GM12872 (cell line): ENCODE results near the gene HACD4.

Experiments used
- TF ChIP-seq, protein P1 (sequence below): IDR thresholded peaks from 3 replicates; pipeline ENCODE4 v1.5.1; 2011; ENCODE audit warnings: low read depth, mild to moderate bottlenecking, low read length, moderate library complexity; ENCODE audit not compliant: insufficient read depth

HACD4 gene

DNA sequence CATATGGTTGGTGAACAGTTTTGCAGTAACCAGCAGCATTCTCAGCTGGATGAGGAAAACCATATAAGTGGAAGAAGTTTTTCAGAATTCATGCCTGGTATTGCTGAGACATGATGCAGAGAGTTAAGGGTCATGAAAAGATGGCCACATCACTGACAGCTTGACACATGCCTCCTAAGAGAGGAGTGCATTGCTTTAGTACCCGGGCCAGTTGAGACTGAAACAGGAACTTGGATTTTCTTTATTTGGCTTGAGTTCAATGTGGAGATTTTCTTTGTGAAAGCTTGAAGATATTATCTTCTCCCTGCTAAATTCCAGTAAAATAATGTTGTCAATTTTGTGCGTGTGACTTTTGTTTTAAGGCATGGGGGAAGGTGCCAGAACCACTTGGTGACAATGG is 35.8 kb downstream of the HACD4 start:
- TF ChIP-seq, protein P1, sequence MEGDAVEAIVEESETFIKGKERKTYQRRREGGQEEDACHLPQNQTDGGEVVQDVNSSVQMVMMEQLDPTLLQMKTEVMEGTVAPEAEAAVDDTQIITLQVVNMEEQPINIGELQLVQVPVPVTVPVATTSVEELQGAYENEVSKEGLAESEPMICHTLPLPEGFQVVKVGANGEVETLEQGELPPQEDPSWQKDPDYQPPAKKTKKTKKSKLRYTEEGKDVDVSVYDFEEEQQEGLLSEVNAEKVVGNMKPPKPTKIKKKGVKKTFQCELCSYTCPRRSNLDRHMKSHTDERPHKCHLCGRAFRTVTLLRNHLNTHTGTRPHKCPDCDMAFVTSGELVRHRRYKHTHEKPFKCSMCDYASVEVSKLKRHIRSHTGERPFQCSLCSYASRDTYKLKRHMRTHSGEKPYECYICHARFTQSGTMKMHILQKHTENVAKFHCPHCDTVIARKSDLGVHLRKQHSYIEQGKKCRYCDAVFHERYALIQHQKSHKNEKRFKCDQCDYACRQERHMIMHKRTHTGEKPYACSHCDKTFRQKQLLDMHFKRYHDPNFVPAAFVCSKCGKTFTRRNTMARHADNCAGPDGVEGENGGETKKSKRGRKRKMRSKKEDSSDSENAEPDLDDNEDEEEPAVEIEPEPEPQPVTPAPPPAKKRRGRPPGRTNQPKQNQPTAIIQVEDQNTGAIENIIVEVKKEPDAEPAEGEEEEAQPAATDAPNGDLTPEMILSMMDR = no peak

DNA sequence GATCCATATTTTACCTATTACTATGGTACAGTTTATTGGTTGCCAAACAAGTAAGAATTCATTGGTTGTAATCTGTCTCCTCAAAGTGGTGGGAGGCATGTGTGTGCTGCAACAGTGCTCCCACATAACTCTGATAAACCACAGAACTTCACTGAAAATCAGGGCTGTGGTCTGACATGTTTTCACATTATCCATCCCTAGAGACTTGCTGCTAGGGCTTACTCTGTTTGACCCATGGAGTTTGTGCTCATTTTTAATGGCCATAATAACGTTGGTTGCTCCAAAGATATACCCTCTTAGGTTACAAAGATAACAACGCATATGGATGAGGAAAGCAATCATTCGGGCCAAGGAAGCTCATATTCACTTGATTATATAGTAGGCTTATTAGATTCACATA is 37.0 kb downstream of the HACD4 start:
- TF ChIP-seq, protein P1 = no peak

DNA sequence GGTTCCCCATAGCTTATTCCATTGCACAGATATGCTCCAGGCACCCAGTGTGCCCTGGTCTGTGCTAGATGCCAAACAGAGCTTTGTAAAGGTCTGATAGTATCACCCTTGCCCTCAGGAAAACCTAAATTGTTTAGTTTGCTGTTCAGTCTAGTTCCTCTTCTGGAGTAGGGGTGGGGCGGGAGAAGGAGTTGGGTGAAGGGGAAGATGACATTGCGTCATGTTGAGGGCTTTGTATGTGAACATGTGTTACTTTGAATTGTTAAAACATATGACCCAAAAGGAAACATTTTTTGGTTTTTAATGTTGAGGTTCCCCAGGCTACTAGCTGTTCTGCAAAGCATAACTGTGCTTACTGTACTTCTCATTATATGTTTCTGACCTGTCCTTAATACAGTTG is 40.6 kb downstream of the HACD4 start:
- TF ChIP-seq, protein P1 = no peak

DNA sequence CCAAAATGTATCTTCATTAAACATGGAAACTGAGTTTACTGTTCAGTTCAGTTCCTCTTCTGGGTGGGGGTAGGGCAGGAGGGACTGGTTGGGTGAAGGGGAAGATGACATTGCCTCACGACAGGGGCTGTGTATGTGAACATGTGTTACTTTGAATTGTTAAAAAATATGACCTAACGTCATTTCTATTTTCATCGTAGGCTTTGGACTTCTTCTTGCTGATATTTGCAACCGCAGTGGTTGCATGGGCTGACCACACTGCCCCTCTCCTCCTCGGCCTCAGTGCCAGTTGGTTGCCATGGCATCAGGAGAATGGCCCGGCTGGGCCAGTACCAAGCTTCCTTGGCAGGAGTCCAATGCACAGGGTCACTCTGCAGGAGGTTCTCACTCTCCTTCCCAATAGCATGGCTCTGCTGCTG is 41.5 kb downstream of the HACD4 start:
- TF ChIP-seq, protein P1 = no peak

DNA sequence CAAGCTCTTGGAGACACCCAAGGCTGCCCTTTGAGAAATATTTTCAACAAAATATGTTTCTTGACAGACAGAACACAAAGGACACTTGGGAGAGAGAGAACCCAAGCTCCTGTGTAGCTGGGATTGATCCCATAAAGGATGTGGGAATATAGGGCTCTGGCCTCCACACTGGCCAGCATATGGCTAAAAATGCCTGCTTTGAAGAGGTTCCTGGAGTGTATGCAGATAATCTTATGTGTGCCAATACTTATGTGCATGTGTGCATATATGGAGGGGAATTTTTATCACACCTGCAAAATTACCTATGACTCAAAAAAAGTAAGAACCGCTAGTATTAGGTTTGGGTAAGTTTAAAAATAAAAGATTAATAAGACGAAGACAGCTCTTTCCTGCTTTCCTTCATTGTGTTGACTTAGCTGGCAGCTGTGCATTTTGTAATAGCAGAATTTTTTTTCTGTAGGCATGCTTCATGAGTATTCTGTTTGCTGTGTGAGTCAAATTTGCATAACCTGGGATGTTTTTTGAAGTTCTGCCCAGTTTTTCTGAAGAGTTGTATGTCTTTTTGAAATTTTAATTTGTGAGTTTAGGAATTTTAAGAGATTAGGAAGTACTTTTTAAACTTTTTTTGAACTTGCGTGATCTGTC is 42.6 kb downstream of the HACD4 start:
- TF ChIP-seq, protein P1 = no peak

DNA sequence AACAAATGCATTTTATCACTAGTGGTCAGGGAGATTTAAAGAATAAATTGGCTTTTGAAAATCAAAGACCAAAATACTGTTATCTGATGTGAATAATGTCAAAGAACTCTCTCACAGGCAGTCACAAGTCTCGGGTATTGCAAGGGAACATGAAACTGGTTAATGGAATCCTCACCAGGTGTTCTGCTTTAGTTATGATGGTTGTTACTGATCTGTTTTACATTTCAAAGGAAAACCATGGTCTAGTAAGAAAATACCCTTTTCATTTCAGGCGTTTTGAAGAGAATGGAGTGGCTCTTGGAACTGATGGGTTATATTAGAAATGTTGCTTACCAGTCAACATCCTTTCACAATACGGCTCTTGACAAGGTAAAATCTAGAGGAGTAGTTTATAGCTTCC is 43.4 kb downstream of the HACD4 start:
- TF ChIP-seq, protein P1 = no peak

DNA sequence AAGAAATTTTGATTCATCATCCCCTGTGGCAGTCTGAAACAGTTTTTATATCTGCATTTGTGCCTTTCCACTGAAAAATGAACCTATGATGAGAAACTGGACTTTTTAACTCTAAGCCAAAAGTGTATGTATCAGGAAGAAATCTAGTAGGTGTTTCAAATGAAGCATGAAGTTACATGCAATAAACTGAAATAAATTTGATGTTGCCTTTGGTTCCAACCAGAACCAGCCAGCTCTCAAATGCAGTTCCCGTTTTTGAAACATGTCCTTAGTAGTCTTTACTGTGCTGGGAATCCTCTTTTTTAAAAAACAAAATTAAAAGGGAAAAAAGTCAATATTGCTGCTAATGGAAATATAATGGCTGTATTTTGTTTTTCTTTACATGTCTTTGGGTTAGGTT is 43.9 kb downstream of the HACD4 start:
- TF ChIP-seq, protein P1 = no peak
